Central memory CD8-positive, alpha-beta T cell (primary cell): ENCODE results near the gene CDKAL1.
"Not testable (repeated sequence)": the region's sequence is repeated elsewhere in the genome, so short reads cannot be mapped to it uniquely, and the experiment has no call there.

ENCODE experiments used
- ATAC-seq: fragments of 150-1000 bp; cut with Tn5 transposase; replicated peaks from 2 replicates; pipeline ENCODE4 v1.10.0; 2022; ENCODE audit warnings: mild to moderate bottlenecking, moderate FRiP score, moderate number of reproducible peaks; ENCODE audit not compliant: poor library complexity, severe bottlenecking; ENCODE audit errors: extremely low read depth
- DNase-seq, 2 donors: peaks; one replicate each; pipeline ENCODE4 v3.0.0; 2021; ENCODE audit warnings: low spot score in 2 of 2
- H3K27ac Mint-ChIP-seq: one replicate; pipeline ENCODE4 v1.8.0; 2022; ENCODE audit warnings: low read depth, mild to moderate bottlenecking, moderate library complexity, mixed read lengths
- H3K27me3 Mint-ChIP-seq: one replicate; pipeline ENCODE4 v1.8.0; 2022; ENCODE audit warnings: mixed read lengths
- H3K36me3 Mint-ChIP-seq: one replicate; pipeline ENCODE4 v1.8.0; 2022; ENCODE audit warnings: mild to moderate bottlenecking, moderate library complexity, mixed read lengths; ENCODE audit not compliant: insufficient read depth
- H3K4me1 Mint-ChIP-seq: one replicate; pipeline ENCODE4 v1.8.0; 2022; ENCODE audit warnings: mixed read lengths
- H3K4me3 Mint-ChIP-seq: one replicate; pipeline ENCODE4 v1.8.0; 2022; ENCODE audit warnings: mild to moderate bottlenecking, moderate library complexity, mixed read lengths
- H3K9me3 Mint-ChIP-seq: one replicate; pipeline ENCODE4 v1.8.0; 2022; ENCODE audit warnings: mixed read lengths

Gene CDKAL1

GRCh38 chr6:20582586-20583443 lies 48.6 kb downstream of the CDKAL1 start:
- no peak overlapping the region for H3K4me3 Mint-ChIP-seq
- no peak for ATAC-seq

GRCh38 chr6:20583444-20583800 lies 49.2 kb downstream of the CDKAL1 start:
- H3K27ac Mint-ChIP-seq, result no peak overlapping the region

More at GRCh38 chr6:20582586-20583443, 48.6 kb downstream of the CDKAL1 start:
- no peaks in the 10 kb centered on the region for H3K27me3 Mint-ChIP-seq
- peak overlapping the region; percentile 36 for H3K27ac Mint-ChIP-seq
- no peak for DNase-seq
- no peaks in the 10 kb centered on the region for H3K9me3 Mint-ChIP-seq
- H3K36me3 Mint-ChIP-seq, result peaks cover 21% of the 10 kb centered on the region
- H3K4me1 Mint-ChIP-seq, result peaks cover 22% of the 10 kb centered on the region

GRCh38 chr6:20584100-20584731 lies 50.0 kb downstream of the CDKAL1 start:
- H3K4me1 Mint-ChIP-seq, result peaks cover 22% of the 10 kb centered on the region
- DNase-seq (no peak), ATAC-seq (no peak)
- H3K27ac Mint-ChIP-seq, result peak overlapping the region; percentile 65
- no peaks in the 10 kb centered on the region for H3K27me3 Mint-ChIP-seq
- peaks cover 15% of the 10 kb centered on the region for H3K36me3 Mint-ChIP-seq
- no peaks in the 10 kb centered on the region for H3K9me3 Mint-ChIP-seq
- H3K4me3 Mint-ChIP-seq, result no peak overlapping the region

More at GRCh38 chr6:20583444-20583800, 49.2 kb downstream of the CDKAL1 start:
- H3K4me3 Mint-ChIP-seq, result no peak overlapping the region
- ATAC-seq (no peak), DNase-seq (no peak)
- H3K36me3 Mint-ChIP-seq, result peaks cover 17% of the 10 kb centered on the region
- H3K27me3 Mint-ChIP-seq, result no peaks in the 10 kb centered on the region
- H3K9me3 Mint-ChIP-seq, result no peaks in the 10 kb centered on the region
- H3K4me1 Mint-ChIP-seq, result peaks cover 22% of the 10 kb centered on the region

- Mint-ChIP-seq H3K36me3 (peaks cover 12% of the 10 kb centered on the region), H3K4me3 (no peak overlapping the region), H3K9me3 (peaks cover 5% of the 10 kb centered on the region), H3K27me3 (no peaks in the 10 kb centered on the region), H3K4me1 (peaks cover 24% of the 10 kb centered on the region), H3K27ac (no peak overlapping the region)
- no peak for ATAC-seq
- no peak for DNase-seq
Measured at GRCh38 chr6:20589266-20589665, 55.0 kb downstream of the CDKAL1 start.

- not testable (repeated sequence) for ATAC-seq, H3K36me3 Mint-ChIP-seq, H3K9me3 Mint-ChIP-seq, H3K27ac Mint-ChIP-seq, DNase-seq, H3K4me3 Mint-ChIP-seq, H3K27me3 Mint-ChIP-seq
- peaks cover 23% of the 10 kb centered on the region for H3K4me1 Mint-ChIP-seq
Measured at GRCh38 chr6:20590476-20590875, 56.2 kb downstream of the CDKAL1 start.

- not testable (repeated sequence) for DNase-seq, H3K27ac Mint-ChIP-seq, H3K4me3 Mint-ChIP-seq, H3K36me3 Mint-ChIP-seq, H3K27me3 Mint-ChIP-seq, H3K9me3 Mint-ChIP-seq, ATAC-seq
- peaks cover 19% of the 10 kb centered on the region for H3K4me1 Mint-ChIP-seq
Measured at GRCh38 chr6:20594299-20594853, 60.1 kb downstream of the CDKAL1 start.

GRCh38 chr6:20599302-20600051 lies 65.2 kb downstream of the CDKAL1 start:
- no peak for ATAC-seq
- peaks cover 12% of the 10 kb centered on the region for H3K4me1 Mint-ChIP-seq
- H3K36me3 Mint-ChIP-seq, result peaks cover 4% of the 10 kb centered on the region
- DNase-seq, result no peak
- H3K27ac Mint-ChIP-seq, result no peak overlapping the region
- H3K4me3 Mint-ChIP-seq, result no peak overlapping the region
- H3K27me3 Mint-ChIP-seq, result no peaks in the 10 kb centered on the region
- no peaks in the 10 kb centered on the region for H3K9me3 Mint-ChIP-seq

- Mint-ChIP-seq H3K36me3 (peaks cover 4% of the 10 kb centered on the region), H3K4me1 (peaks cover 5% of the 10 kb centered on the region), H3K9me3 (no peaks in the 10 kb centered on the region), H3K4me3 (no peak overlapping the region), H3K27ac (no peak overlapping the region), H3K27me3 (no peaks in the 10 kb centered on the region)
- DNase-seq, result no peak
- ATAC-seq, result no peak
Measured at GRCh38 chr6:20600831-20601230, 66.6 kb downstream of the CDKAL1 start.

- Mint-ChIP-seq H3K4me3 (no peak overlapping the region), H3K27ac (no peak overlapping the region), H3K27me3 (no peaks in the 10 kb centered on the region), H3K9me3 (no peaks in the 10 kb centered on the region), H3K36me3 (peaks cover 4% of the 10 kb centered on the region), H3K4me1 (peaks cover 5% of the 10 kb centered on the region)
- no peak for DNase-seq
- ATAC-seq, result no peak
Measured at GRCh38 chr6:20604159-20604558, 69.9 kb downstream of the CDKAL1 start.

GRCh38 chr6:20605061-20605460 lies 70.8 kb downstream of the CDKAL1 start:
- no peak for ATAC-seq
- no peaks in the 10 kb centered on the region for H3K9me3 Mint-ChIP-seq
- peaks cover 8% of the 10 kb centered on the region for H3K36me3 Mint-ChIP-seq
- DNase-seq, result no peak
- no peak overlapping the region for H3K27ac Mint-ChIP-seq
- no peak overlapping the region for H3K4me3 Mint-ChIP-seq
- no peaks in the 10 kb centered on the region for H3K27me3 Mint-ChIP-seq
- peaks cover 5% of the 10 kb centered on the region for H3K4me1 Mint-ChIP-seq

- ATAC-seq, result no peak
- no peak for DNase-seq
- Mint-ChIP-seq H3K4me1 (peaks cover 5% of the 10 kb centered on the region), H3K27ac (no peak overlapping the region), H3K4me3 (no peak overlapping the region), H3K36me3 (peaks cover 8% of the 10 kb centered on the region), H3K9me3 (no peaks in the 10 kb centered on the region), H3K27me3 (no peaks in the 10 kb centered on the region)
Measured at GRCh38 chr6:20605581-20605980, 71.3 kb downstream of the CDKAL1 start.

- H3K9me3 Mint-ChIP-seq, result no peaks in the 10 kb centered on the region
- H3K4me3 Mint-ChIP-seq, result no peak overlapping the region
Measured at GRCh38 chr6:20606831-20607230, 72.6 kb downstream of the CDKAL1 start.

More at GRCh38 chr6:20606831-20607230, 72.6 kb downstream of the CDKAL1 start:
- Mint-ChIP-seq H3K27me3 (no peaks in the 10 kb centered on the region), H3K36me3 (peaks cover 8% of the 10 kb centered on the region), H3K27ac (no peak overlapping the region), H3K4me1 (peaks cover 5% of the 10 kb centered on the region)
- no peak for ATAC-seq
- no peak for DNase-seq
